Nephron (organoid): ENCODE results near the gene CACNG7.

ENCODE experiments used
- H3K27ac Mint-ChIP-seq, 3 experiments: 2 replicates each; pipeline ENCODE4 v1.8.0; 2020; ENCODE audit warnings: mixed read lengths in 3 of 3, mild to moderate bottlenecking in 2 of 3, moderate library complexity in 1 of 3
- H3K27me3 Mint-ChIP-seq: 2 replicates; pipeline ENCODE4 v1.8.0; 2021; ENCODE audit warnings: low read depth, mild to moderate bottlenecking, moderate library complexity, mixed read lengths
- H3K36me3 Mint-ChIP-seq: 2 replicates; pipeline ENCODE4 v1.8.0; 2020; ENCODE audit warnings: low read depth, mixed read lengths
- H3K4me1 Mint-ChIP-seq: 2 replicates; pipeline ENCODE4 v1.8.0; 2020; ENCODE audit warnings: mixed read lengths
- H3K4me3 Mint-ChIP-seq, 3 experiments: 2 replicates each; pipeline ENCODE4 v1.8.0; 2020; ENCODE audit warnings: mild to moderate bottlenecking in 3 of 3, mixed read lengths in 3 of 3, moderate library complexity in 2 of 3
- H3K9me3 Mint-ChIP-seq: 2 replicates; pipeline ENCODE4 v1.8.0; 2020; ENCODE audit warnings: mixed read lengths
- CTCF ChIP-seq, 3 experiments: fragments of 200-600 bp; sonication (generic); IDR thresholded peaks; one replicate each; pipeline ENCODE4 v1.5.0; 2021; ENCODE audit warnings: antibody characterized with exemption in 3 of 3; ENCODE audit not compliant: unreplicated experiment in 3 of 3

Gene CACNG7

GRCh38 chr19:53885036-53885435 lies 24.0 kb upstream of the CACNG7 start:
- Mint-ChIP-seq H3K27ac (no peak overlapping the region), H3K4me1 (peaks cover 7% of the 10 kb centered on the region), H3K36me3 (no peaks in the 10 kb centered on the region), H3K4me3 (no peak overlapping the region), H3K9me3 (no peaks in the 10 kb centered on the region), H3K27me3 (peaks cover 55% of the 10 kb centered on the region)
- TF ChIP-seq CTCF (IDR thresholded peaks at IDR 0.05; ENCODE audit: unreplicated experiment in 3 of 3): no peak

- no peak overlapping the region for H3K4me3 Mint-ChIP-seq
- no peaks in the 10 kb centered on the region for H3K36me3 Mint-ChIP-seq
- peaks cover 61% of the 10 kb centered on the region for H3K27me3 Mint-ChIP-seq
- no peak overlapping the region for H3K27ac Mint-ChIP-seq
- H3K4me1 Mint-ChIP-seq: no peaks in the 10 kb centered on the region
- H3K9me3 Mint-ChIP-seq: no peaks in the 10 kb centered on the region
- no peak for TF ChIP-seq CTCF (IDR thresholded peaks at IDR 0.05; ENCODE audit: unreplicated experiment in 3 of 3)
Observed at GRCh38 chr19:53892301-53892980, 16.6 kb upstream of the CACNG7 start.

GRCh38 chr19:53892981-53893325 lies 16.1 kb upstream of the CACNG7 start:
- H3K36me3 Mint-ChIP-seq: no peaks in the 10 kb centered on the region
- no peak overlapping the region for H3K27ac Mint-ChIP-seq
- H3K9me3 Mint-ChIP-seq: no peaks in the 10 kb centered on the region
- no peak overlapping the region for H3K4me3 Mint-ChIP-seq
- no peak for TF ChIP-seq CTCF (IDR thresholded peaks at IDR 0.05; ENCODE audit: unreplicated experiment in 3 of 3)
- H3K27me3 Mint-ChIP-seq: peaks cover 64% of the 10 kb centered on the region
- no peaks in the 10 kb centered on the region for H3K4me1 Mint-ChIP-seq

- no peak overlapping the region for H3K27ac Mint-ChIP-seq
- no peaks in the 10 kb centered on the region for H3K36me3 Mint-ChIP-seq
- no peak overlapping the region for H3K4me3 Mint-ChIP-seq
Observed at GRCh38 chr19:53894707-53895106, 14.4 kb upstream of the CACNG7 start.

GRCh38 chr19:53896682-53897081 lies 12.4 kb upstream of the CACNG7 start:
- H3K36me3 Mint-ChIP-seq: no peaks in the 10 kb centered on the region
- TF ChIP-seq CTCF (IDR thresholded peaks at IDR 0.05; ENCODE audit: unreplicated experiment in 3 of 3): no peak
- H3K27ac Mint-ChIP-seq: no peak overlapping the region
- no peak overlapping the region for H3K4me3 Mint-ChIP-seq
- peaks cover 78% of the 10 kb centered on the region for H3K27me3 Mint-ChIP-seq
- no peaks in the 10 kb centered on the region for H3K4me1 Mint-ChIP-seq
- no peaks in the 10 kb centered on the region for H3K9me3 Mint-ChIP-seq

More at GRCh38 chr19:53894707-53895106, 14.4 kb upstream of the CACNG7 start:
- H3K9me3 Mint-ChIP-seq: no peaks in the 10 kb centered on the region
- H3K27me3 Mint-ChIP-seq: peaks cover 69% of the 10 kb centered on the region
- TF ChIP-seq CTCF (IDR thresholded peaks at IDR 0.05; ENCODE audit: unreplicated experiment in 3 of 3): no peak
- no peaks in the 10 kb centered on the region for H3K4me1 Mint-ChIP-seq

GRCh38 chr19:53897459-53897858 lies 11.6 kb upstream of the CACNG7 start:
- Mint-ChIP-seq H3K27ac (no peak overlapping the region), H3K36me3 (no peaks in the 10 kb centered on the region), H3K4me1 (no peaks in the 10 kb centered on the region), H3K4me3 (no peak overlapping the region), H3K9me3 (no peaks in the 10 kb centered on the region), H3K27me3 (peaks cover 81% of the 10 kb centered on the region)
- TF ChIP-seq CTCF (IDR thresholded peaks at IDR 0.05; ENCODE audit: unreplicated experiment in 3 of 3): no peak
